Measurements from ENCODE around the gene TMEM42.

DNA sequence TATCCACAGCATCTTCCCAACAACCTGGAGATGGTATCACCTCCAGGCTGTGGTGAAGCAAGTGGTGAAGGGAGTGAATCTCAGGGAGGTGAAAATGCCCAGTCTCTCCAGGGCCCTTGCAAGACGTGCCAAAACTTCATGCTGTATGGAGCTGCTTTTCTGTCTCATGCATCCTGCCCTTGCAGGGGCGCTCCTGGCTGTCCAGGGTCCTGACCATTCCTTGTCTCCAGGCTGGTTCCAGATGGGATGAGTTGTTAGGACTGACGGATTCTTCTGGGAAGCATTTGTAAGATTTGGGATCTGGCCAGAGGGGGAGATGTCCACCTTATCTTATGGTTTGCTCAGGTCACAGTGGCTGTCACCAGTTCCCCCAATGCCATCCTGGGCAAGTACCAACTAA, 28.5 kb downstream of the TMEM42 start:
- TF ChIP-seq CTCF (IDR thresholded peaks at IDR 0.05) = no peak
- no peak for TF ChIP-seq POLR2A (IDR thresholded peaks at IDR 0.05)
